WERI-Rb-1 (cell line): ENCODE data around the gene LYSMD1.

ENCODE experiments used
- DNase-seq: peaks from one replicate; pipeline ENCODE4 v3.0.0-alpha.2; 2020
- H3K27ac ChIP-seq: fragments of 250-450 bp; sonication (Bioruptor Pico); 2 replicates; pipeline ENCODE4 v1.5.1; 2020; ENCODE audit warnings: mild to moderate bottlenecking, moderate library complexity
- H3K27me3 ChIP-seq: fragments of 250-450 bp; sonication (Bioruptor Pico); 2 replicates; pipeline ENCODE4 v1.5.1; 2021; ENCODE audit warnings: mild to moderate bottlenecking, low read depth, moderate library complexity; ENCODE audit not compliant: insufficient read depth, severe bottlenecking
- H3K36me3 ChIP-seq: fragments of 250-450 bp; sonication (Bioruptor Pico); 2 replicates; pipeline ENCODE4 v1.5.1; 2020; ENCODE audit warnings: mild to moderate bottlenecking, moderate library complexity
- H3K4me3 ChIP-seq: 2 replicates; pipeline ENCODE4 v1.5.1; 2011; ENCODE audit warnings: low read depth, mild to moderate bottlenecking, control low read depth, low read length
- H3K9me3 ChIP-seq: fragments of 250-450 bp; sonication (Bioruptor Pico); 2 replicates; pipeline ENCODE4 v1.5.1; 2021; ENCODE audit warnings: mild to moderate bottlenecking, moderate library complexity; ENCODE audit not compliant: severe bottlenecking
- TF ChIP-seq, protein P1 (sequence below): IDR thresholded peaks from 2 replicates; pipeline ENCODE4 v1.5.1; 2011; ENCODE audit warnings: low read depth, mild to moderate bottlenecking, control low read depth, inconsistent platforms, low read length

The LYSMD1 gene

DNA sequence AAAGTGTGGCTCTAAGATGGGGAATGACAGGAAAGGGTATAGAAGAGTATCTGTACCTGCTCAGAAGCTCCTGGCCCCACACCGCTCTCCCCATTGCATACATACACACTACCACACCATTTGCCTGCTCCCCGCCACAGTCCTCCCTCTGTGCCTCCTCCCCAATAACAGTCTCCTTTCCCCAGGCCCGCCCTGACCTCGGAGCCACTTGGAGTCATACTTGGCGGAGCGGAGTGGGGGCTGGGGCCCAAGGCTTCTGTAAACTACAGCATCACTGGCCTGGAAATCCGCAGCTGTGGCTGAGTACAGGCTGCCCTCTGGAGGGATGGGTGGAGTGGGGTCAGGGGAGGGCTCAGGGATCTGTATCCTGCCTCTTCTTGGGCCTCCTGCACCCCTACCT lies 27.9 kb downstream of the LYSMD1 start:
- H3K9me3 ChIP-seq: no peaks in the 10 kb centered on the region
- H3K27ac ChIP-seq: no peak overlapping the region
- TF ChIP-seq, protein P1, sequence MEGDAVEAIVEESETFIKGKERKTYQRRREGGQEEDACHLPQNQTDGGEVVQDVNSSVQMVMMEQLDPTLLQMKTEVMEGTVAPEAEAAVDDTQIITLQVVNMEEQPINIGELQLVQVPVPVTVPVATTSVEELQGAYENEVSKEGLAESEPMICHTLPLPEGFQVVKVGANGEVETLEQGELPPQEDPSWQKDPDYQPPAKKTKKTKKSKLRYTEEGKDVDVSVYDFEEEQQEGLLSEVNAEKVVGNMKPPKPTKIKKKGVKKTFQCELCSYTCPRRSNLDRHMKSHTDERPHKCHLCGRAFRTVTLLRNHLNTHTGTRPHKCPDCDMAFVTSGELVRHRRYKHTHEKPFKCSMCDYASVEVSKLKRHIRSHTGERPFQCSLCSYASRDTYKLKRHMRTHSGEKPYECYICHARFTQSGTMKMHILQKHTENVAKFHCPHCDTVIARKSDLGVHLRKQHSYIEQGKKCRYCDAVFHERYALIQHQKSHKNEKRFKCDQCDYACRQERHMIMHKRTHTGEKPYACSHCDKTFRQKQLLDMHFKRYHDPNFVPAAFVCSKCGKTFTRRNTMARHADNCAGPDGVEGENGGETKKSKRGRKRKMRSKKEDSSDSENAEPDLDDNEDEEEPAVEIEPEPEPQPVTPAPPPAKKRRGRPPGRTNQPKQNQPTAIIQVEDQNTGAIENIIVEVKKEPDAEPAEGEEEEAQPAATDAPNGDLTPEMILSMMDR: no peak
- no peaks in the 10 kb centered on the region for H3K27me3 ChIP-seq
- no peak overlapping the region for H3K4me3 ChIP-seq
- no peak for DNase-seq
- peaks cover 94% of the 10 kb centered on the region for H3K36me3 ChIP-seq

DNA sequence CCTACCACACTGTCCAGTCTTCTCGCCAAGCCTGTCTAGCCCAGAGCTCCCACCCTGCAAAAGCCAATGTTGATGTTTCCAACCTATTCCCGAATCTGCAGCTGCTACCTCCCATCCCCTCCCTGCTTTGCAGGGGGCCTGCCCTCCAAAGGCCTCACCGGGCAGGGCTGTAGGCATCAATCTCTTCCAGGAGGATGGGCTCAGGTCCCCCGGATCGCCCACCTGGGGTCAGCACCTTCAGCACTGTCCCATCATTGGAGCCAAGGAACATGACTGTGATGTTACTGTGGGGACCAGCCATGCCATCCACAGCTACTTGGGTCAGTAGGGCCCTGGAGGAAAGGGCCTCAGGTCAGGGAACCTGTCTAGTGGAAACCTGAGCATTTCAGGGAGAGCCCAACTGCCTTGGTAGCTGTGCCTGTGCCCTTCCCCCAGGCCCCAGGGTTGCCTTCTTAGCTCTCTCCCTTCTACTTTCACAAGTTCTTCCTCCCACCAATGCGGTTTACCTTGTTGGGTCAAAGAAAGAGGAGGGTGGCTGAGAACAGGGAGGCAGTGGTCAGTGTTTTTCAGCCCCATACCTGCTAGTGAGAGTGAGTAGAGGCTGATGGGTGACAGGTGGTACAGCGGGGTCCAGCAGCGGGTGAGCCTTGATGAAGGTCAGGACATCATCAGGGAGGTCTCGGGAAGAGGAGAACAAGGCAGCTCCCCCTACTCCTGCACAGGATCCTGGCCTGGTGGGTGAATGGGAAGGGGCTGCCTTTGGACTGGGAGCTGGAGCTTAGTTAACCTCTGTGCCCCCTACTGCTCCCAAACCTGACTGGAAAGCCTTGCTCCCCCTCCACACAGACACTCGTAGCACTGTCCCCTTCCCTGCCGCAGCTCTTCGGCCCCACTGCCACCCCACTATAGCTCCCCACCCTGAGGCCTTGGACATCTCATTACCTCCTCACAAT lies 30.0 kb downstream of the LYSMD1 start:
- Histone ChIP-seq H3K4me3 (no peak overlapping the region), H3K9me3 (no peaks in the 10 kb centered on the region), H3K27me3 (no peaks in the 10 kb centered on the region), H3K36me3 (peaks cover 96% of the 10 kb centered on the region), H3K27ac (no peak overlapping the region)
- peak; percentile 79 for DNase-seq
- TF ChIP-seq, protein P1: peak; percentile 85

DNA sequence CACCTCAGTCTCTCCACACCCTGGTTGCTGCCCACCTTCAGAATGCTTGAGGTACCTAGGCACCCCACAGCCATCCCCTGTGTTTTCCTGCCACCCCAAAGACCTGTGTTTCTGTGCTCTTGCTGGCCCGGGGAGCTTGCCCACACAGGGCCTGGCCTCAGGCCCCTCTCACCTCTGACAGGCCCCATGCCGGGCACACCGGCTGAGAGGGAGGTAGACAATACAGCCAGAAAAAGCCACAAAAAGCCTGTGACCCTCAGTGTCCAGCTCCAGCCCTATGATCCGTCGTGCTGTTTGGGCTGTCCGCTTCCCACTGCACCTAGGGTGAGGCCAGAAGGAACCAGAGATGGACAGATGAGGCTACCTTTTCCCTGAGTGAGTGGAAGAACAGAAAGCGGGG lies 30.7 kb downstream of the LYSMD1 start:
- Histone ChIP-seq H3K4me3 (no peak overlapping the region), H3K9me3 (no peaks in the 10 kb centered on the region), H3K27ac (no peak overlapping the region), H3K27me3 (no peaks in the 10 kb centered on the region), H3K36me3 (peaks cover 90% of the 10 kb centered on the region)
- no peak for DNase-seq
- TF ChIP-seq, protein P1: no peak

DNA sequence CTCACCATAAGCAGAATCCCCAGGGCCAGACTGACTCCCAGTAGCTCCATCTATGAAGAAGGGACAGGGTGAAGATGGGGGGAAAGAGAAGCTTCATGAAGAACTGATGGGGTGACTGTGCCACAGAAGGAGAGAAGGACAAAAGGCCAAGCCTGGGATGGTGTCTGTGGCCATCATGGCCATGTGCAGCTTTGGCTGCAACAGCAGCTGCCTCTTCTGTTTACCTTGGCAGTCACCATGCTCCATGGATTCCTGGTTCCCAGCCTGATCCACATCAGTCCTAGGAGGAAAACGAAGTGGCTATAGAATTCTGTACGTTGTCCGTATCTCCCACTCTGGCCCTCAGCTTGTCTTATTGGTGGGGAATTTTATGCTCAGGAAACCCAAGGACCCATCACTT lies 31.3 kb downstream of the LYSMD1 start:
- no peaks in the 10 kb centered on the region for H3K9me3 ChIP-seq
- no peak overlapping the region for H3K27ac ChIP-seq
- H3K27me3 ChIP-seq: no peaks in the 10 kb centered on the region
- H3K4me3 ChIP-seq: no peak overlapping the region
- DNase-seq: no peak
- TF ChIP-seq, protein P1: no peak
- peaks cover 84% of the 10 kb centered on the region for H3K36me3 ChIP-seq

DNA sequence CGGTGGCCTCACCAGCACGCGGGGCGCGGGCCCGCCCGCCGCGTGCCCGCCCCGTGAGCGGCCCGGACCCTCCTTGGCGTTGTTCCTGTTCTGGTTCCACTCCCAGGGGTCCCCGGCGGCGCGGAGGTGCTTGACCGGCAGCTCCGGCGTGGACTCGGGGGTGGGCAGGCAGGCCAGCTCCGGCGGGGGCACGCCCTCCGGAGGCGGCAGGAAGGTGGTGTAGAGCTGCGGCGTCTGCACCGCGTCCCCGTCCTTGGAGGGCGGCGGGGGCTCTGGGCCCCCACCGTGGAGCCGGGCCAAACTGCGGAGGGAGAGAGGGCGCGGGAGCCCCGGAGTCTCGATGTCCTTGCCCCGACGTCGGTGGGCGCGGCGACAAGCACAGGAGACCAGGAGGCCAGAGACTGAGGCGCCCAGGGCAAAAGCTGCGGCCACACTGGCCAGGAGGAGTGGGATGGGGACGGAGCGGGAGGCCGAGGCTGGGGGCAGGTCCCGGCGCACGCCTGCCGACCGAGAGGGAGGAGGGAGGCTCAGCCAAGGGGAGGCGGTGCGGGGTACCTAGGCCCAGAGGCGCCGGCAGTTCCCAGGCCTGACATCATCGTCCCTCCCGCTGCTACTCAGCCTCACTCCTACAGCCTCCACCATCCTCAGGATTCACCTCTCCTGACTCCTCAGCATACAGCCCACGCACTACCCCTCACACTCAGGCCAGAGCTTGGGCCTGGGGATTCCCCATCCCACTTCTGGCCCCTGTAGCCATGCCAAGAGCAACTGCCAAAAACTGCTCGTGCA lies 32.5 kb downstream of the LYSMD1 start:
- H3K27me3 ChIP-seq: no peaks in the 10 kb centered on the region

More for the DNA sequence above, 32.5 kb downstream of the LYSMD1 start:
- Histone ChIP-seq H3K36me3 (peaks cover 72% of the 10 kb centered on the region), H3K27ac (no peak overlapping the region), H3K9me3 (no peaks in the 10 kb centered on the region), H3K4me3 (no peak overlapping the region)
- TF ChIP-seq, protein P1: no peak
- no peak for DNase-seq
